ENCODE results near the gene GNAQ.

- TF ChIP-seq POLR2A (IDR thresholded peaks at IDR 0.05) (no peak), CTCF (IDR thresholded peaks at IDR 0.05) (no peak)
Measured at GRCh38 chr9:78062710-78063109, 31.1 kb upstream of the GNAQ start.
